GM23338 (cell line): ENCODE results near the gene NCAPD2. TPM values are rescaled to one million over a fixed set of nuclear protein-coding genes. Genes with fewer than 3 reads are reported as not detected.

Experiments used
- ATAC-seq: fragments of 200-7000 bp; cut with Tn5 transposase; 3 replicates; pipeline ENCODE4 v1.9.1; 2020
- DNase-seq: peaks from one replicate; pipeline ENCODE4 v3.0.0-alpha.2; 2015; ENCODE audit warnings: low spot score
- H2AFZ ChIP-seq: fragments of 200-600 bp; sonication (generic); 2 replicates; pipeline ENCODE4 v1.8.0; 2016; ENCODE audit warnings: antibody characterized with exemption, mild to moderate bottlenecking, moderate library complexity
- H3F3A ChIP-seq: fragments of 200-600 bp; sonication (generic); replicated peaks from 2 replicates; pipeline ENCODE4 v1.8.0; 2017; ENCODE audit warnings: antibody characterized with exemption, mixed run types, low read depth
- H3K27ac ChIP-seq: fragments of 200-600 bp; sonication (generic); 2 replicates; pipeline ENCODE4 v1.6.1; 2016; ENCODE audit warnings: low read depth
- H3K27me3 ChIP-seq: fragments of 200-600 bp; sonication (generic); 2 replicates; pipeline ENCODE4 v1.8.0; 2016; ENCODE audit warnings: mild to moderate bottlenecking, mixed run types, moderate library complexity; ENCODE audit not compliant: insufficient read depth
- H3K36me3 ChIP-seq: fragments of 200-600 bp; sonication (generic); 2 replicates; pipeline ENCODE4 v1.8.0; 2016; ENCODE audit warnings: mild to moderate bottlenecking; ENCODE audit not compliant: insufficient read depth
- H3K4me1 ChIP-seq: fragments of 200-600 bp; sonication (generic); 2 replicates; pipeline ENCODE4 v1.8.0; 2016; ENCODE audit warnings: mild to moderate bottlenecking, moderate library complexity; ENCODE audit not compliant: insufficient read depth
- H3K4me2 ChIP-seq: fragments of 200-600 bp; sonication (generic); 2 replicates; pipeline ENCODE4 v1.7.1; 2017; ENCODE audit warnings: mixed run types
- H3K4me3 ChIP-seq: fragments of 200-600 bp; sonication (generic); 2 replicates; pipeline ENCODE4 v1.6.1; 2016; ENCODE audit warnings: mixed run types
- H3K79me2 ChIP-seq: fragments of 200-600 bp; sonication (generic); replicated peaks from 2 replicates; pipeline ENCODE4 v1.8.0; 2017; ENCODE audit warnings: mild to moderate bottlenecking; ENCODE audit not compliant: insufficient read depth
- H3K9me2 ChIP-seq: fragments of 200-600 bp; sonication (generic); 2 replicates; pipeline ENCODE4 v1.8.0; 2017; ENCODE audit not compliant: insufficient read depth
- H4K20me1 ChIP-seq: fragments of 200-600 bp; sonication (generic); replicated peaks from 2 replicates; pipeline ENCODE4 v1.8.0; 2017; ENCODE audit warnings: mild to moderate bottlenecking; ENCODE audit not compliant: insufficient read depth
- H3K27ac Mint-ChIP-seq: 2 replicates; pipeline ENCODE4 v1.8.0; 2020; ENCODE audit warnings: inconsistent platforms, mild to moderate bottlenecking, moderate library complexity, mixed read lengths
- H3K27me3 Mint-ChIP-seq: 3 replicates; pipeline ENCODE4 v1.8.0; 2022; ENCODE audit warnings: low read depth, mild to moderate bottlenecking, moderate library complexity, mixed read lengths, inconsistent platforms; ENCODE audit not compliant: insufficient read depth, poor library complexity
- H3K36me3 Mint-ChIP-seq: 3 replicates; pipeline ENCODE4 v1.8.0; 2021; ENCODE audit warnings: low read depth, mild to moderate bottlenecking, inconsistent platforms, moderate library complexity, mixed read lengths
- H3K4me1 Mint-ChIP-seq: 3 replicates; pipeline ENCODE4 v1.8.0; 2020; ENCODE audit warnings: mild to moderate bottlenecking, inconsistent platforms, mixed read lengths
- H3K4me3 Mint-ChIP-seq: 3 replicates; pipeline ENCODE4 v1.8.0; 2021; ENCODE audit warnings: moderate library complexity, mild to moderate bottlenecking, inconsistent platforms, mixed read lengths
- H3K9me3 Mint-ChIP-seq: 3 replicates; pipeline ENCODE4 v1.8.0; 2020; ENCODE audit warnings: moderate library complexity, mild to moderate bottlenecking, inconsistent platforms, mixed read lengths
- CREB1 ChIP-seq: fragments of 250-450 bp; sonication (Bioruptor Pico); IDR thresholded peaks from 2 replicates; pipeline ENCODE4 v1.5.0; 2020; ENCODE audit warnings: low read depth, mild to moderate bottlenecking, moderate library complexity
- EZH2 ChIP-seq: fragments of 200-600 bp; sonication (generic); IDR thresholded peaks from one replicate; pipeline ENCODE4 v1.8.0; 2017; ENCODE audit warnings: antibody characterized with exemption, mild to moderate bottlenecking, low read depth; ENCODE audit not compliant: unreplicated experiment
- EZH2phosphoT487 ChIP-seq: fragments of 200-600 bp; sonication (generic); IDR thresholded peaks from one replicate; pipeline ENCODE4 v1.8.1; 2018; ENCODE audit warnings: antibody characterized with exemption; ENCODE audit not compliant: unreplicated experiment
- JUNB ChIP-seq: IDR thresholded peaks from one replicate; pipeline ENCODE4 v1.6.1; 2016; ENCODE audit warnings: antibody characterized with exemption; ENCODE audit not compliant: unreplicated experiment
- NANOG ChIP-seq: IDR thresholded peaks from 2 replicates; pipeline ENCODE4 v1.6.1; 2016; ENCODE audit warnings: antibody characterized with exemption, borderline replicate concordance
- STAT1 ChIP-seq: IDR thresholded peaks from one replicate; pipeline ENCODE4 v1.6.1; 2016; ENCODE audit warnings: antibody characterized with exemption; ENCODE audit not compliant: unreplicated experiment
- ZNF114 ChIP-seq: fragments of 250-450 bp; sonication (Bioruptor Pico); IDR thresholded peaks from 2 replicates; pipeline ENCODE4 v1.5.0; 2020; ENCODE audit warnings: mild to moderate bottlenecking, moderate library complexity
- ZNF331 ChIP-seq: fragments of 250-450 bp; sonication (Bioruptor Pico); IDR thresholded peaks from 2 replicates; pipeline ENCODE4 v1.5.0; 2020; ENCODE audit warnings: low read depth, mild to moderate bottlenecking, moderate library complexity
- polyA plus RNA-seq: library from polyadenylated mRNA; unstranded; fragments of >200 nt; fragmentation: Nextera tagmentation; extraction: Ambion mirVana; gene quantifications from 2 replicates; pipeline ENCODE4 v1.2.1, GENCODE V29; 2016
- total RNA-seq: library from RNA; depleted of rRNA; stranded (reverse); fragments of >200 nt; shearing (Covaris generic); gene quantifications from 2 replicates; pipeline ENCODE4 v1.2.3, GENCODE V29; 2014
- TF ChIP-seq, protein P1 (sequence below), 2 experiments: fragments of 200-600 bp in 1 of 2; sonication (generic) in 1 of 2; conservative IDR thresholded peaks; 2 replicates each; pipeline versions ENCODE4 v1.5.1 to v1.6.1; 2016 to 2017; ENCODE audit warnings: antibody characterized with exemption in 2 of 2, low read depth in 2 of 2, mild to moderate bottlenecking in 2 of 2, moderate library complexity in 1 of 2
- TF ChIP-seq, protein P2 (sequence below): fragments of 250-450 bp; sonication (Bioruptor Pico); IDR thresholded peaks from 2 replicates; pipeline ENCODE4 v1.5.0; 2020; ENCODE audit warnings: mild to moderate bottlenecking, moderate library complexity
- TF ChIP-seq, protein P3 (sequence below): IDR thresholded peaks from one replicate; pipeline ENCODE4 v1.6.1; 2018; ENCODE audit warnings: antibody characterized with exemption; ENCODE audit not compliant: unreplicated experiment

The NCAPD2 gene
- total and polyA plus RNA-seq, 2 experiments from 2014 or later, result 34.2 to 217 TPM

DNA sequence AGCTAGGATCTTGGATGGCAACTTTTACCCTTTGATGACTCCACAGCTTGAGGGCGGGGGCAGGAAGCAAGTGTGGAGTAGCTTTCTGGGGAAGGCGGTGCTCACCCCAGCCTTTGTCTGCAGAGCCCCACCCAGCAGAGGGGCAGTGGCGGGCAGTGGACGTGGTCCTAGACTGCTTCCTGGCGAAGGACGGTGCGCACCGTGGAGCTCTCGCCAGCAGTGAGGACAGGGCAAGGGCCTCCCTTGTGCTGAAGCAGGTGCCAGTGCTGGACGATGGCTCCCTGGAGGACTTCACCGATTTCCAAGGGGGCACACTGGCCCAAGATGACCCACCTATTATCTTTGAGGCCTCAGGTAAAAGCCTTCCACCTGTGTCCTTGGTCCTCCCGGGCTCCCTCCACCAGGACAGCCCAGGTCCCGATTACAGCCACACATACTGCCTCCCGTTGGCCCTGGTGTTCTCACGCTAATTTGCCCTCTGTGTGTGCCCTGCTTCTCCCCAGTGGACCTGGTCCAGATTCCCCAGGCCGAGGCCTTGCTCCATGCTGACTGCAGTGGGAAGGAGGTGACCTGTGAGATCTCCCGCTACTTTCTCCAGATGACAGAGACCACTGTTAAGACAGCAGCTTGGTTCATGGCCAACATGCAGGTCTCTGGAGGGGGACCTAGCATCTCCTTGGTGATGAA is 40.8 kb upstream of the NCAPD2 start (continued):
- TF ChIP-seq, protein P1, sequence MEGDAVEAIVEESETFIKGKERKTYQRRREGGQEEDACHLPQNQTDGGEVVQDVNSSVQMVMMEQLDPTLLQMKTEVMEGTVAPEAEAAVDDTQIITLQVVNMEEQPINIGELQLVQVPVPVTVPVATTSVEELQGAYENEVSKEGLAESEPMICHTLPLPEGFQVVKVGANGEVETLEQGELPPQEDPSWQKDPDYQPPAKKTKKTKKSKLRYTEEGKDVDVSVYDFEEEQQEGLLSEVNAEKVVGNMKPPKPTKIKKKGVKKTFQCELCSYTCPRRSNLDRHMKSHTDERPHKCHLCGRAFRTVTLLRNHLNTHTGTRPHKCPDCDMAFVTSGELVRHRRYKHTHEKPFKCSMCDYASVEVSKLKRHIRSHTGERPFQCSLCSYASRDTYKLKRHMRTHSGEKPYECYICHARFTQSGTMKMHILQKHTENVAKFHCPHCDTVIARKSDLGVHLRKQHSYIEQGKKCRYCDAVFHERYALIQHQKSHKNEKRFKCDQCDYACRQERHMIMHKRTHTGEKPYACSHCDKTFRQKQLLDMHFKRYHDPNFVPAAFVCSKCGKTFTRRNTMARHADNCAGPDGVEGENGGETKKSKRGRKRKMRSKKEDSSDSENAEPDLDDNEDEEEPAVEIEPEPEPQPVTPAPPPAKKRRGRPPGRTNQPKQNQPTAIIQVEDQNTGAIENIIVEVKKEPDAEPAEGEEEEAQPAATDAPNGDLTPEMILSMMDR (conservative IDR thresholded peaks at IDR 0.05; ENCODE audit: low read depth in 2 of 2), result no peak

DNA sequence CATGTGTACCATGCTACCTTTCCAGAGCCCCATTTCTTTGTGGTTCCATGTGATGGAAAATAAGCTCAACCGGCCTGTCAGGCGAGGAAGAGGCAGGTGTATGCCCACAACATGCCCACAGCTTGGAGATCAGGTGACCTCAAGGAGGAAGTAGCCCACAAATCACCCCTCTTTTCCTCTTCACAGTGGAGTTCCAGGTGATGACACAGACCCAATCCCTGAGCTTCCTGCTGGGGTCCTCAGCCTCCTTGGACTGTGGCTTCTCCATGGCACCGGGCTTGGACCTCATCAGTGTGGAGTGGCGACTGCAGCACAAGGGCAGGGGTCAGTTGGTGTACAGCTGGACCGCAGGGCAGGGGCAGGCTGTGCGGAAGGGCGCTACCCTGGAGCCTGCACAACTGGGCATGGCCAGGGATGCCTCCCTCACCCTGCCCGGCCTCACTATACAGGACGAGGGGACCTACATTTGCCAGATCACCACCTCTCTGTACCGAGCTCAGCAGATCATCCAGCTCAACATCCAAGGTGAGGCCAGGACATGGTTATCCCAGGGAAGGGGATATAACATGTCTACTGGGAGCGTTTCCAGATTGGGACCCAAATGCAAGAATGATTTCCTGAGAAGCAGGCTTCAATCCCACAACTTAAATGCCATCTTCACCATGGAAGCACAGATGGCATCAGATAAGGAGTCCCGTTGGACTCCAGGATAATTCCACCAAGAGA is 36.5 kb upstream of the NCAPD2 start:
- no peaks in the 10 kb centered on the region for H3K27me3 ChIP-seq
- Mint-ChIP-seq H3K4me3 (no peak overlapping the region), H3K27me3 (peaks cover 8% of the 10 kb centered on the region), H3K4me1 (peaks cover 11% of the 10 kb centered on the region), H3K36me3 (peaks cover 24% of the 10 kb centered on the region), H3K27ac (no peak overlapping the region), H3K9me3 (no peaks in the 10 kb centered on the region)
- H3K4me2 ChIP-seq, result no peak overlapping the region
- H3F3A ChIP-seq, result no peaks in the 10 kb centered on the region
- H3K36me3 ChIP-seq, result no peaks in the 10 kb centered on the region; the same call in 1 of the 2 replicates
- ATAC-seq, result no peak
- H3K4me3 ChIP-seq, result no peak overlapping the region
- no peak overlapping the region for H2AFZ ChIP-seq
- DNase-seq, result no peak
- H3K27ac ChIP-seq, result no peak overlapping the region
- no peaks in the 10 kb centered on the region for H3K79me2 ChIP-seq
- peaks cover 7% of the 10 kb centered on the region for H3K4me1 ChIP-seq
- H4K20me1 ChIP-seq, result no peaks in the 10 kb centered on the region
- no peaks in the 10 kb centered on the region for H3K9me2 ChIP-seq
- TF ChIP-seq NANOG, result no peak
- TF ChIP-seq, protein P2, sequence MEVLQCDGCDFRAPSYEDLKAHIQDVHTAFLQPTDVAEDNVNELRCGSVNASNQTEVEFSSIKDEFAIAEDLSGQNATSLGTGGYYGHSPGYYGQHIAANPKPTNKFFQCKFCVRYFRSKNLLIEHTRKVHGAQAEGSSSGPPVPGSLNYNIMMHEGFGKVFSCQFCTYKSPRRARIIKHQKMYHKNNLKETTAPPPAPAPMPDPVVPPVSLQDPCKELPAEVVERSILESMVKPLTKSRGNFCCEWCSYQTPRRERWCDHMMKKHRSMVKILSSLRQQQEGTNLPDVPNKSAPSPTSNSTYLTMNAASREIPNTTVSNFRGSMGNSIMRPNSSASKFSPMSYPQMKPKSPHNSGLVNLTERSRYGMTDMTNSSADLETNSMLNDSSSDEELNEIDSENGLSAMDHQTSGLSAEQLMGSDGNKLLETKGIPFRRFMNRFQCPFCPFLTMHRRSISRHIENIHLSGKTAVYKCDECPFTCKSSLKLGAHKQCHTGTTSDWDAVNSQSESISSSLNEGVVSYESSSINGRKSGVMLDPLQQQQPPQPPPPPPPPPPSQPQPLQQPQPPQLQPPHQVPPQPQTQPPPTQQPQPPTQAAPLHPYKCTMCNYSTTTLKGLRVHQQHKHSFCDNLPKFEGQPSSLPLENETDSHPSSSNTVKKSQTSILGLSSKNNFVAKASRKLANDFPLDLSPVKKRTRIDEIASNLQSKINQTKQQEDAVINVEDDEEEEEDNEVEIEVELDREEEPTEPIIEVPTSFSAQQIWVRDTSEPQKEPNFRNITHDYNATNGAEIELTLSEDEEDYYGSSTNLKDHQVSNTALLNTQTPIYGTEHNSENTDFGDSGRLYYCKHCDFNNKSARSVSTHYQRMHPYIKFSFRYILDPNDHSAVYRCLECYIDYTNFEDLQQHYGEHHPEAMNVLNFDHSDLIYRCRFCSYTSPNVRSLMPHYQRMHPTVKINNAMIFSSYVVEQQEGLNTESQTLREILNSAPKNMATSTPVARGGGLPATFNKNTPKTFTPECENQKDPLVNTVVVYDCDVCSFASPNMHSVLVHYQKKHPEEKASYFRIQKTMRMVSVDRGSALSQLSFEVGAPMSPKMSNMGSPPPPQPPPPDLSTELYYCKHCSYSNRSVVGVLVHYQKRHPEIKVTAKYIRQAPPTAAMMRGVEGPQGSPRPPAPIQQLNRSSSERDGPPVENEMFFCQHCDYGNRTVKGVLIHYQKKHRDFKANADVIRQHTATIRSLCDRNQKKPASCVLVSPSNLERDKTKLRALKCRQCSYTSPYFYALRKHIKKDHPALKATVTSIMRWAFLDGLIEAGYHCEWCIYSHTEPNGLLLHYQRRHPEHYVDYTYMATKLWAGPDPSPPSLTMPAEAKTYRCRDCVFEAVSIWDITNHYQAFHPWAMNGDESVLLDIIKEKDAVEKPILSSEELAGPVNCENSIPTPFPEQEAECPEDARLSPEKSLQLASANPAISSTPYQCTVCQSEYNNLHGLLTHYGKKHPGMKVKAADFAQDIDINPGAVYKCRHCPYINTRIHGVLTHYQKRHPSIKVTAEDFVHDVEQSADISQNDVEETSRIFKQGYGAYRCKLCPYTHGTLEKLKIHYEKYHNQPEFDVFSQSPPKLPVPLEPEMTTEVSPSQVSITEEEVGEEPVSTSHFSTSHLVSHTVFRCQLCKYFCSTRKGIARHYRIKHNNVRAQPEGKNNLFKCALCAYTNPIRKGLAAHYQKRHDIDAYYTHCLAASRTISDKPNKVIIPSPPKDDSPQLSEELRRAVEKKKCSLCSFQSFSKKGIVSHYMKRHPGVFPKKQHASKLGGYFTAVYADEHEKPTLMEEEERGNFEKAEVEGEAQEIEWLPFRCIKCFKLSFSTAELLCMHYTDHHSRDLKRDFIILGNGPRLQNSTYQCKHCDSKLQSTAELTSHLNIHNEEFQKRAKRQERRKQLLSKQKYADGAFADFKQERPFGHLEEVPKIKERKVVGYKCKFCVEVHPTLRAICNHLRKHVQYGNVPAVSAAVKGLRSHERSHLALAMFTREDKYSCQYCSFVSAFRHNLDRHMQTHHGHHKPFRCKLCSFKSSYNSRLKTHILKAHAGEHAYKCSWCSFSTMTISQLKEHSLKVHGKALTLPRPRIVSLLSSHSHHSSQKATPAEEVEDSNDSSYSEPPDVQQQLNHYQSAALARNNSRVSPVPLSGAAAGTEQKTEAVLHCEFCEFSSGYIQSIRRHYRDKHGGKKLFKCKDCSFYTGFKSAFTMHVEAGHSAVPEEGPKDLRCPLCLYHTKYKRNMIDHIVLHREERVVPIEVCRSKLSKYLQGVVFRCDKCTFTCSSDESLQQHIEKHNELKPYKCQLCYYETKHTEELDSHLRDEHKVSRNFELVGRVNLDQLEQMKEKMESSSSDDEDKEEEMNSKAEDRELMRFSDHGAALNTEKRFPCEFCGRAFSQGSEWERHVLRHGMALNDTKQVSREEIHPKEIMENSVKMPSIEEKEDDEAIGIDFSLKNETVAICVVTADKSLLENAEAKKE (CRISPR knock-in tag), result no peak
- TF ChIP-seq CREB1 (CRISPR knock-in tag), result no peak
- TF ChIP-seq EZH2, result no peak
- no peak for TF ChIP-seq EZH2phosphoT487
- no peak for TF ChIP-seq JUNB
- TF ChIP-seq STAT1, result no peak
- TF ChIP-seq ZNF114 (CRISPR knock-in tag), result no peak
- TF ChIP-seq, protein P3, sequence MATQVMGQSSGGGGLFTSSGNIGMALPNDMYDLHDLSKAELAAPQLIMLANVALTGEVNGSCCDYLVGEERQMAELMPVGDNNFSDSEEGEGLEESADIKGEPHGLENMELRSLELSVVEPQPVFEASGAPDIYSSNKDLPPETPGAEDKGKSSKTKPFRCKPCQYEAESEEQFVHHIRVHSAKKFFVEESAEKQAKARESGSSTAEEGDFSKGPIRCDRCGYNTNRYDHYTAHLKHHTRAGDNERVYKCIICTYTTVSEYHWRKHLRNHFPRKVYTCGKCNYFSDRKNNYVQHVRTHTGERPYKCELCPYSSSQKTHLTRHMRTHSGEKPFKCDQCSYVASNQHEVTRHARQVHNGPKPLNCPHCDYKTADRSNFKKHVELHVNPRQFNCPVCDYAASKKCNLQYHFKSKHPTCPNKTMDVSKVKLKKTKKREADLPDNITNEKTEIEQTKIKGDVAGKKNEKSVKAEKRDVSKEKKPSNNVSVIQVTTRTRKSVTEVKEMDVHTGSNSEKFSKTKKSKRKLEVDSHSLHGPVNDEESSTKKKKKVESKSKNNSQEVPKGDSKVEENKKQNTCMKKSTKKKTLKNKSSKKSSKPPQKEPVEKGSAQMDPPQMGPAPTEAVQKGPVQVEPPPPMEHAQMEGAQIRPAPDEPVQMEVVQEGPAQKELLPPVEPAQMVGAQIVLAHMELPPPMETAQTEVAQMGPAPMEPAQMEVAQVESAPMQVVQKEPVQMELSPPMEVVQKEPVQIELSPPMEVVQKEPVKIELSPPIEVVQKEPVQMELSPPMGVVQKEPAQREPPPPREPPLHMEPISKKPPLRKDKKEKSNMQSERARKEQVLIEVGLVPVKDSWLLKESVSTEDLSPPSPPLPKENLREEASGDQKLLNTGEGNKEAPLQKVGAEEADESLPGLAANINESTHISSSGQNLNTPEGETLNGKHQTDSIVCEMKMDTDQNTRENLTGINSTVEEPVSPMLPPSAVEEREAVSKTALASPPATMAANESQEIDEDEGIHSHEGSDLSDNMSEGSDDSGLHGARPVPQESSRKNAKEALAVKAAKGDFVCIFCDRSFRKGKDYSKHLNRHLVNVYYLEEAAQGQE, result no peak
- no peak for TF ChIP-seq ZNF331 (CRISPR knock-in tag)
